Keratinocyte (primary cell): ENCODE data around the gene TFPI2. TPM values are rescaled to one million over a fixed set of nuclear protein-coding genes. Genes with fewer than 3 reads are reported as not detected.

Experiments
- DNase-seq: peaks from one replicate; pipeline ENCODE4 v3.0.0-alpha.2; 2011; ENCODE audit warnings: low read depth, missing footprints, low spot score
- FAIRE-seq: peaks from 2 replicates; lab custom pipeline; 2011; peaks lifted over from hg19 to GRCh38; lab: Jason Lieb, UNC
- H2AFZ ChIP-seq: 2 replicates; pipeline ENCODE4 v1.6.0; 2012; ENCODE audit warnings: low read length, control low read depth, inconsistent platforms; ENCODE audit not compliant: control insufficient read depth
- H3K27ac ChIP-seq: 2 replicates; pipeline ENCODE4 v1.5.1; 2011; ENCODE audit warnings: low read length; ENCODE audit not compliant: control insufficient read depth, insufficient read depth
- H3K27me3 ChIP-seq: 3 replicates; pipeline ENCODE4 v1.6.0; 2011; ENCODE audit warnings: low read length; ENCODE audit not compliant: control insufficient read depth, insufficient read depth; ENCODE audit errors: extremely low read depth
- H3K36me3 ChIP-seq, 2 experiments: 2 replicates in 1 of 2; 3 replicates in 1 of 2; pipeline ENCODE4 v1.5.1; 2011; ENCODE audit warnings: low read length in 2 of 2, mild to moderate bottlenecking in 1 of 2; ENCODE audit not compliant: control insufficient read depth in 2 of 2, insufficient read depth in 2 of 2; ENCODE audit errors: extremely low read depth in 1 of 2
- H3K4me1 ChIP-seq: 3 replicates; pipeline ENCODE4 v1.5.1; 2011; ENCODE audit warnings: low read length; ENCODE audit not compliant: control insufficient read depth, insufficient read depth; ENCODE audit errors: extremely low read depth
- H3K4me2 ChIP-seq: 3 replicates; pipeline ENCODE4 v1.6.0; 2011; ENCODE audit warnings: low read depth, low read length; ENCODE audit not compliant: control insufficient read depth, insufficient read depth; ENCODE audit errors: extremely low read depth
- H3K4me3 ChIP-seq, 3 experiments: fragments of 200-600 bp in 1 of 3; sonication (generic) in 1 of 3; 2 replicates in 2 of 3; 3 replicates in 1 of 3; pipeline ENCODE4 v1.5.1; 2011 to 2016; ENCODE audit warnings: low read length in 3 of 3, mild to moderate bottlenecking in 3 of 3, control low read depth in 2 of 3, inconsistent platforms in 1 of 3, low read depth in 1 of 3, mixed read lengths in 1 of 3, mixed run types in 1 of 3, moderate library complexity in 1 of 3; ENCODE audit not compliant: control insufficient read depth in 2 of 3, insufficient read depth in 2 of 3; ENCODE audit errors: extremely low read depth in 1 of 3
- H3K79me2 ChIP-seq: 2 replicates; pipeline ENCODE4 v1.6.0; 2012; ENCODE audit warnings: low read length; ENCODE audit not compliant: control insufficient read depth, insufficient read depth
- H3K9ac ChIP-seq: 3 replicates; pipeline ENCODE4 v1.6.0; 2011; ENCODE audit warnings: low read length; ENCODE audit not compliant: control insufficient read depth, insufficient read depth; ENCODE audit errors: extremely low read depth
- H3K9me1 ChIP-seq: 3 replicates; pipeline ENCODE4 v1.6.0; 2011; ENCODE audit warnings: low read length; ENCODE audit not compliant: control insufficient read depth, insufficient read depth; ENCODE audit errors: extremely low read depth
- H3K9me3 ChIP-seq: 2 replicates; pipeline ENCODE4 v1.5.1; 2012; ENCODE audit warnings: low read depth, low read length; ENCODE audit not compliant: control insufficient read depth
- H4K20me1 ChIP-seq: 3 replicates; pipeline ENCODE4 v1.6.0; 2011; ENCODE audit warnings: low read length; ENCODE audit not compliant: control insufficient read depth, insufficient read depth; ENCODE audit errors: extremely low read depth
- CTCF ChIP-seq, 3 experiments: IDR thresholded peaks in 1 of 3; conservative IDR thresholded peaks in 1 of 3; optimal IDR thresholded peaks in 1 of 3; 2 replicates in 2 of 3; 3 replicates in 1 of 3; pipeline versions ENCODE3 to v1.5.1; 2011; ENCODE audit warnings: low read length in 3 of 3, mild to moderate bottlenecking in 3 of 3, moderate library complexity in 2 of 3, control low read depth in 1 of 3, inconsistent platforms in 1 of 3; ENCODE audit not compliant: insufficient read depth in 2 of 3; ENCODE audit errors: extremely low read depth in 1 of 3
- EZH2 ChIP-seq: IDR thresholded peaks from one replicate; pipeline ENCODE4 v1.6.1; 2012; ENCODE audit warnings: inconsistent platforms, mild to moderate bottlenecking, low read length, moderate library complexity
- dilution Hi-C: fragments of 300-500 bp; cut with MboI; formaldehyde crosslinking; loops from one replicate; pipeline ENCODE4 v1.7.0; 2020; ENCODE audit warnings: low sequenced_read_pairs; ENCODE audit not compliant: extremely low pct_ligation_motif_present
- polyA plus RNA-seq, 5 experiments: library from polyadenylated mRNA; depleted of rRNA in 3 of 5; stranded (reverse) in 3 of 5; stranded (forward) in 1 of 5; unstranded in 1 of 5; fragments of >200 nt; gene quantifications; 1 replicate in 1 of 5; 2 replicates in 3 of 5; 3 replicates in 1 of 5; pipeline versions ENCODE4 v1.2.1 to v1.2.3, GENCODE V29; 2011 to 2012; ENCODE audit warnings: missing spikeins in 2 of 5, low read depth in 1 of 5, low replicate concordance in 1 of 5

TFPI2 gene
- polyA plus RNA-seq, 1 donor (not counting 4 experiments of a cell fraction or from before 2014, with no cell fraction given), result 87.2 TPM

- no peak overlapping the region for H3K9ac ChIP-seq
- FAIRE-seq (no peak), DNase-seq (no peak)
- TF ChIP-seq EZH2 (no peak), CTCF (optimal IDR thresholded peaks at IDR 0.05 in 1 of 3, IDR thresholded peaks at IDR 0.05 in 1 of 3, conservative IDR thresholded peaks at IDR 0.05 in 1 of 3; ENCODE audit: extremely low read depth in 1 of 3, insufficient read depth in 2 of 3, low read length in 3 of 3) (no peak)
- no peak overlapping the region for H3K27ac ChIP-seq
- dilution Hi-C loops, result no loop called here
- no peaks in the 10 kb centered on the region for H3K9me1 ChIP-seq
- no peaks in the 10 kb centered on the region for H3K27me3 ChIP-seq
- H3K79me2 ChIP-seq, result no peaks in the 10 kb centered on the region
- H4K20me1 ChIP-seq, result no peaks in the 10 kb centered on the region
- no peaks in the 10 kb centered on the region for H3K9me3 ChIP-seq
- peaks cover 55% of the 10 kb centered on the region for H3K4me1 ChIP-seq
- no peak overlapping the region for H3K4me2 ChIP-seq
- H2AFZ ChIP-seq, result no peak overlapping the region
- H3K36me3 ChIP-seq, result no peaks in the 10 kb centered on the region
- no peak overlapping the region for H3K4me3 ChIP-seq
Measured at GRCh38 chr7:93854480-93854879, 36.1 kb downstream of the TFPI2 start.

- Histone ChIP-seq H3K36me3 (no peaks in the 10 kb centered on the region), H3K27me3 (no peaks in the 10 kb centered on the region), H4K20me1 (no peaks in the 10 kb centered on the region), H3K4me1 (peaks cover 31% of the 10 kb centered on the region), H3K4me3 (no peak overlapping the region), H3K9ac (no peak overlapping the region), H3K9me3 (no peaks in the 10 kb centered on the region), H3K79me2 (no peaks in the 10 kb centered on the region), H3K4me2 (peak overlapping the region; percentile 33), H3K27ac (no peak overlapping the region), H3K9me1 (no peaks in the 10 kb centered on the region), H2AFZ (peak overlapping the region; percentile 76)
- DNase-seq (no peak), FAIRE-seq (peak; percentile 56)
- dilution Hi-C loops, result no loop called here
- no peak for TF ChIP-seq EZH2
- no peak for TF ChIP-seq CTCF (optimal IDR thresholded peaks at IDR 0.05 in 1 of 3, IDR thresholded peaks at IDR 0.05 in 1 of 3, conservative IDR thresholded peaks at IDR 0.05 in 1 of 3; ENCODE audit: extremely low read depth in 1 of 3, insufficient read depth in 2 of 3, low read length in 3 of 3)
Measured at GRCh38 chr7:93851536-93851935, 39.0 kb downstream of the TFPI2 start.
